IPS-15b (cell line): ENCODE data around the gene BUB1.

Experiments used
- H3K27me3 ChIP-seq: one replicate; pipeline ENCODE4 v1.6.1; 2013; ENCODE audit warnings: low read length; ENCODE audit not compliant: control insufficient read depth, insufficient read depth
- H3K36me3 ChIP-seq: one replicate; pipeline ENCODE4 v1.6.1; 2013; ENCODE audit warnings: low read length; ENCODE audit not compliant: control insufficient read depth, insufficient read depth
- H3K4me1 ChIP-seq: one replicate; pipeline ENCODE4 v1.6.1; 2013; ENCODE audit warnings: mild to moderate bottlenecking, low read length; ENCODE audit not compliant: control insufficient read depth, insufficient read depth
- H3K4me3 ChIP-seq: one replicate; pipeline ENCODE4 v1.5.1; 2013; ENCODE audit warnings: low read depth, low read length
- H3K9ac ChIP-seq: one replicate; pipeline ENCODE4 v1.6.1; 2013; ENCODE audit warnings: low read depth, mild to moderate bottlenecking, low read length
- H3K9me3 ChIP-seq: one replicate; pipeline ENCODE4 v1.6.1; 2013; ENCODE audit warnings: mild to moderate bottlenecking, low read length; ENCODE audit not compliant: control insufficient read depth, insufficient read depth

The BUB1 gene

GRCh38 chr2:110670826-110671225 is 7.0 kb downstream of the BUB1 start:
- no peaks in the 10 kb centered on the region for H3K27me3 ChIP-seq
- H3K4me3 ChIP-seq, result no peak overlapping the region
- peaks cover 8% of the 10 kb centered on the region for H3K4me1 ChIP-seq
- H3K36me3 ChIP-seq, result peaks cover 42% of the 10 kb centered on the region
- H3K9me3 ChIP-seq, result no peaks in the 10 kb centered on the region
- H3K9ac ChIP-seq, result no peak overlapping the region

DNA sequence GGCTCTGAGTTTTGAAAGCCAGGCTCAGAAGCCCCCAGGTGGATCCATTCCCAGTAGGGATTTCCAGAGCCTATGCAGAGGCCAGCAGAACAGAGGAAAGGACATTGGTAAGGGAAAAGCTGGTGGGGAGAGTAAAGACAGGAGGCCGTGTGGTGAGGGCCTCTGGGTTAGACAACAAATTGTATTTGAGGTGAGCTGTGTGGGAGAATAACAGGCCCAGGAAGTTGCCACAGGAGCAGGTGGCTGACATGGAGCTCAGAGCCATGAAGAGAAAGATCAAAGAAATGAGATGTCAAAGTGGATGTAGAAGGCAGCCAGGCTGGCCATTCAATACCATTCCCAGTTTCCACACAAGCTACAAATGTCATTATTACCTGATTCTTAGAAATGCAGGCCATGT is 8.8 kb downstream of the BUB1 start:
- no peaks in the 10 kb centered on the region for H3K27me3 ChIP-seq
- H3K4me1 ChIP-seq, result peaks cover under 1% of the 10 kb centered on the region
- H3K9me3 ChIP-seq, result no peaks in the 10 kb centered on the region
- H3K9ac ChIP-seq, result no peak overlapping the region
- H3K4me3 ChIP-seq, result no peak overlapping the region
- H3K36me3 ChIP-seq, result peaks cover 44% of the 10 kb centered on the region

GRCh38 chr2:110667071-110667470 is 10.8 kb downstream of the BUB1 start:
- Histone ChIP-seq H3K4me3 (no peak overlapping the region), H3K27me3 (no peaks in the 10 kb centered on the region), H3K9me3 (no peaks in the 10 kb centered on the region), H3K9ac (no peak overlapping the region), H3K4me1 (no peaks in the 10 kb centered on the region), H3K36me3 (peaks cover 39% of the 10 kb centered on the region)

GRCh38 chr2:110664135-110664534 is 13.7 kb downstream of the BUB1 start:
- H3K36me3 ChIP-seq, result peaks cover 53% of the 10 kb centered on the region
- no peaks in the 10 kb centered on the region for H3K4me1 ChIP-seq
- no peak overlapping the region for H3K4me3 ChIP-seq
- no peak overlapping the region for H3K9ac ChIP-seq
- H3K9me3 ChIP-seq, result no peaks in the 10 kb centered on the region
- H3K27me3 ChIP-seq, result no peaks in the 10 kb centered on the region

DNA sequence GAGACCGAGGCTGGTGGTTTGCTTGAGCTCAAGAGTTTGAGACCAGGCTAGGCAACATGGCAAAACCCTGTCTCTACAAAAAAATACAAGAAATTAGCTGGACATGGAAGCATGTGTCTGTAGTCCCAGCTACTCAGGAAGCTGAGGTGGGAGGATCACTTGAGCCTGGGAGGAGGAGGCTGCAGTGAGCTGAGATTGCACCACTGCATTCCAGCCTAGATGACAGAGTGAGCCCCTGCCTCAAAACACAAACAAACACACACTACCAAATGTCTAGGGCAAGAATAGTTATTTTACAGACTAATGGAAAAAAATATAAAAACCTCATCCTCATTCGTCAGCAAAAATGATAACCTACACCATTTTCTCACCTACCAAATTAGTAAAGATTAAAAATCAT is 15.3 kb downstream of the BUB1 start:
- H3K4me1 ChIP-seq, result no peaks in the 10 kb centered on the region
- H3K27me3 ChIP-seq, result no peaks in the 10 kb centered on the region
- no peak overlapping the region for H3K4me3 ChIP-seq
- H3K36me3 ChIP-seq, result peaks cover 56% of the 10 kb centered on the region
- H3K9me3 ChIP-seq, result no peaks in the 10 kb centered on the region
- no peak overlapping the region for H3K9ac ChIP-seq

DNA sequence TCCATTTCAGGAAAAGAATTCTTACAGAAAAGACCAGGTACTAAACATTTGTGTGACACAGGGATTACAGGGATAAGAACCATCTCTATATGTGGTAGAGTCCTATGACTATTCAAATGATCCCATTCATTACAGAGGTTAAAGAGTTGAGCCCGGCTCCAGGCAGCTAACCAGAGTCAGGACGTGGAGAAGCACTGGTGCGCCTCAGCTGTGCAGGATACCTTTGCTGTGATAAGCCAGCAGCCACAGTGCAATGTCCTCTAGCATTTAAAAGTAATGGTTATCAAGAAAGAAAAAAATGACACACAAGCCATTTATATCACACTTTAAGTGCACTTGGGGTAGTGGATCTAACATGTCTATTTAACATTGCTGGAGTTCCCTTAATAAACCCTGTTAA is 17.3 kb downstream of the BUB1 start:
- Histone ChIP-seq H3K4me3 (no peak overlapping the region), H3K4me1 (no peaks in the 10 kb centered on the region), H3K36me3 (peaks cover 55% of the 10 kb centered on the region), H3K27me3 (no peaks in the 10 kb centered on the region), H3K9me3 (no peaks in the 10 kb centered on the region), H3K9ac (no peak overlapping the region)

DNA sequence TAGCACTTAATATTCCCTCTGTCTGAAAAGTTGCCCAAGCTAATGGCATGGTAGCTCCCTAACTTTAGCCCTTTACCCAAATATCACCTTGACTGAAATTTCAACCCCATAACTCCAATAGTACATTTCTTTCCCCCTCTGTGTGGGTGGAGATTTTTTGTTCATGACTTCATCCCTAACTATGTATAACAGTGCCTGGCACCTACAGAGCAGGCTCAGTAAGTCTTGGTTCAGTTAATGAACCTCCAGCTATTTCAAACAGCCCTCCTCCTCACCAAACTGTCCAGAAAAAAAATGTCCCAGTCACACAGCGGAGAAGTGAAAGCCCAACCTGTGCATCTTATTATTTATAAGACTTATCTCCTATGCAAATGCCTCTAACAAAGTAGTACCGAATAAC is 18.6 kb downstream of the BUB1 start:
- H3K27me3 ChIP-seq, result no peaks in the 10 kb centered on the region
- H3K4me3 ChIP-seq, result no peak overlapping the region
- H3K36me3 ChIP-seq, result peaks cover 64% of the 10 kb centered on the region
- H3K4me1 ChIP-seq, result no peaks in the 10 kb centered on the region
- no peaks in the 10 kb centered on the region for H3K9me3 ChIP-seq
- H3K9ac ChIP-seq, result no peak overlapping the region

DNA sequence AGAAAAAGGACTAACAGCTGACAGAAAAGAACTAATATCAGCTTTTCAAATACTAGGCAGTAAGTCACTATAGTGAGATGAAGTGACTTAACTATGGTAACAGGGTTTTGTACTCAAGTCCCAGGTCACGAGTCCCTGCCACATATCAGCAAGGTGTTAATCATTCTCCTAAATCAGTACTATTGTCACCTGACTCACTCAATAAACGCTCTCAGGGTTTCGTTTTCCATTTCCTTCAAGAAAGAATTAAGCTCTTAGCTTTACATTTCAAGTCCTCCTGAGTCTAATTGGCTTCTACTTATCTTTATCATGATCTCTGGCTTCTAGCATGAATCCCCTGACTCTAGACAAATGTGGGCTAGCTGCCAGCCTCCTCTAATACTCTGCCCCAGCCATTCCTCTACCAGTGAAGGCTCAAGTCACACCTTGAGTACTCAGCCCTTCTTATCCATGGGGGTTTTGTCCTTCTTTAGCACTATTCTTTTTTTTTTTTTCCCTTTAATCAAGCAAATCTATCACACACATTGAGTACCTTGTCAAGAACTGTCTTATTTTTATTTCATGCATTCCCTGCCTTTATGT is 20.0 kb downstream of the BUB1 start:
- no peaks in the 10 kb centered on the region for H3K27me3 ChIP-seq
- H3K9me3 ChIP-seq, result no peaks in the 10 kb centered on the region
- peaks cover 70% of the 10 kb centered on the region for H3K36me3 ChIP-seq
- H3K9ac ChIP-seq, result no peak overlapping the region
- no peaks in the 10 kb centered on the region for H3K4me1 ChIP-seq
- H3K4me3 ChIP-seq, result no peak overlapping the region

DNA sequence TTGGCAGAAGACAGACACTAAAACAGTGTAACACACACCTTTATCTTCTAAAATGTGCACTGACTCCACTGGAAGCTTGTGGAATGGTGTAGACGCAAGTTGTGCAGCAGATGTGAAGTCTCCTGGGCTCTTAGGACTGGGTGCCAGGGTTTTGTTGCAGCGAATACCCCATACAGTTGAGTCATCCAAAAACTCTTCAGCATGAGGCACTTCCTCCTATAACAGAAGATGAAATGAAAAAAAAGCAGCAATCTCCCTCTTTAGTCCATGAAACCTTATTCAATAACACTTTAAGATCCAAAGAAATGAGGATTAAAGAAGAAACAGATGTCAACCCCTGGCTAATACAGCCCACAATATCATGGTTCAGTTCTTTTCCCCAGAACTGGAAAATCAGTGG is 22.2 kb downstream of the BUB1 start:
- H3K4me1 ChIP-seq, result no peaks in the 10 kb centered on the region
- no peak overlapping the region for H3K9ac ChIP-seq
- H3K36me3 ChIP-seq, result peaks cover 72% of the 10 kb centered on the region

GRCh38 chr2:110653861-110654260 is 24.0 kb downstream of the BUB1 start:
- peaks cover 62% of the 10 kb centered on the region for H3K36me3 ChIP-seq
- H3K4me1 ChIP-seq, result no peaks in the 10 kb centered on the region
- H3K9ac ChIP-seq, result no peak overlapping the region
- no peaks in the 10 kb centered on the region for H3K9me3 ChIP-seq
- no peaks in the 10 kb centered on the region for H3K27me3 ChIP-seq
- H3K4me3 ChIP-seq, result no peak overlapping the region

More for the DNA sequence above, 22.2 kb downstream of the BUB1 start:
- Histone ChIP-seq H3K9me3 (no peaks in the 10 kb centered on the region), H3K27me3 (no peaks in the 10 kb centered on the region), H3K4me3 (no peak overlapping the region)

- Histone ChIP-seq H3K36me3 (peaks cover 54% of the 10 kb centered on the region), H3K4me3 (no peak overlapping the region), H3K4me1 (no peaks in the 10 kb centered on the region), H3K27me3 (no peaks in the 10 kb centered on the region), H3K9me3 (no peaks in the 10 kb centered on the region), H3K9ac (no peak overlapping the region)
Observed at GRCh38 chr2:110650346-110650745, 27.5 kb downstream of the BUB1 start.

DNA sequence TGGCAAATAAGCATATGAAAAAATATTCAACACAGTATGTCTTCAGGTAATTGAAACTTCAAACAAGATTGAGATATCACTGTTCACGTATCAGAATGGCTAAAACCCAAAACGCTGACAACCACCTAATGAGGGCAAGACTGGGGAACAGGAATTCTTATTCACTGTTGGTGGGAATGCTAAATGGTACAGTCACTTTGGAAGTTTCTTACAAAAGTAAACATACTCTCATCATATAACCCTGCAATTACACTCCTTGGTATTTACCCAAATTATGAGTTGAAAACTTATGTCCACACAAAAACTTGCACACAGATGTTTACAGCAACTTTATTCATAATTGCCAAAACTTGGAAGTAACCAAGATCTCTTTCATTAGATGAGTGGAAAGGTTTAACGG is 30.1 kb downstream of the BUB1 start:
- no peak overlapping the region for H3K4me3 ChIP-seq
- H3K9ac ChIP-seq, result no peak overlapping the region
- H3K9me3 ChIP-seq, result no peaks in the 10 kb centered on the region
- H3K27me3 ChIP-seq, result no peaks in the 10 kb centered on the region
- H3K4me1 ChIP-seq, result no peaks in the 10 kb centered on the region
- H3K36me3 ChIP-seq, result peaks cover 37% of the 10 kb centered on the region
